HG03108 (cell line): ENCODE results near the gene KRTAP10-9.
"Not testable (repeated sequence)": the region's sequence is repeated elsewhere in the genome, so short reads cannot be mapped to it uniquely, and the experiment has no call there.

ENCODE experiments used
- ATAC-seq: cut with Tn5 transposase; IDR thresholded peaks from one replicate; pipeline ENCODE4 v1.9.1; 2021; ENCODE audit warnings: moderate library complexity; ENCODE audit not compliant: unreplicated experiment

KRTAP10-9 gene

GRCh38 chr21:44638506-44639330, 11.8 kb downstream of the KRTAP10-9 start:
- ATAC-seq = not testable (repeated sequence)

- ATAC-seq = no peak
Observed at GRCh38 chr21:44639331-44639655, 12.4 kb downstream of the KRTAP10-9 start.

- ATAC-seq = no peak
Observed at GRCh38 chr21:44640761-44641160, 13.9 kb downstream of the KRTAP10-9 start.

- no peak for ATAC-seq
Observed at GRCh38 chr21:44643741-44644310, 16.9 kb downstream of the KRTAP10-9 start.

DNA sequence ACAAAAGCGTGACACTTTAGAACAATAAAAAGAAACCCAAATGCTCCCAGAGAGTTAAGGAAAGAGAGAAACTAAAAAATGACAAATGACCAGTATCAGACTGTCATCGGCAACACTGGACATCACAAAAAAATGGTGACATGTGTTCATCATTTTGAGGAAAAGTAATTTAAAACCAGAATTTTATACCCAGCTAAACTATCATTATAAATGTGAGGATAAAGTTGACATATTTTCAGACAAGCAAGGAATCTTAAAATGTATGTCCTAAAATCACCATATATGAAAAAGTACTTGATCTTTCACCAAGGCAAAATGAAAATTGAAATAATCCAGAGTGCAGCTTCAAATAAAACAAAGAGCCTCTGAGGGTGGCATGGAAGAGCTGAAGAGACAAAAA, 18.0 kb downstream of the KRTAP10-9 start:
- ATAC-seq = no peak

DNA sequence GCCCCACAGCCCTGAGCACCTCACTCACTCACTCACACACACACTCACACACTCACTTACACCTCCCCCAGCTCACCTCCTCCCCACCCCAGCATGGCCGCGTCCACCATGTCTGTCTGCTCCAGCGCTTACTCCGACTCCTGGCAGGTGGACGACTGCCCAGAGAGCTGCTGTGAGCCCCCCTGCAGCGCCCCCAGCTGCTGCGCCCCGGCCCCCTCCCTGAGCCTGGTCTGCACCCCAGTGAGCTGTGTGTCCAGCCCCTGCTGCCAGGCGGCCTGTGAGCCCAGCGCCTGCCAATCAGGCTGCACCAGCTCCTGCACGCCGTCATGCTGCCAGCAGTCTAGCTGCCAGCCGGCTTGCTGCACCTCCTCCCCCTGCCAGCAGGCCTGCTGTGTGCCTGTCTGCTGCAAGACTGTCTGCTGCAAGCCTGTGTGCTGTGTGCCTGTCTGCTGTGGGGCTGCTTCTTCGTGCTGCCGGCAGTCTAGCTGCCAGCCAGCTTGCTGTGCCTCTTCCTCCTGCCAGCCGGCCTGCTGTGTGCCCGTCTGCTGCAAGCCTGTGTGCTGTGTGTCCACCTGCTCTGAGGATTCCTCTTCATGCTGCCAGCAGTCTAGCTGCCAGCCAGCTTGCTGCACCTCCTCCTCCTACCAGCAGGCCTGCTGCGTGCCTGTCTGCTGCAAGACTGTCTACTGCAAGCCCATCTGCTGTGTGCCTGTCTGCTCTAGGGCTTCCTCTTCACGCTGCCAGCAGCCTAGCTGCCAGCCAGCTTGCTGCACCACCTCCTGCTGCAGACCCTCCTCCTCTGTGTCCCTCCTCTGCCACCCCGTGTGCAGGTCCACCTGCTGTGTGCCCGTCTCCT, 19.7 kb downstream of the KRTAP10-9 start, which contains the start of gene KRTAP10-11:
TSS of gene KRTAP10-11 (plus strand) at position 49 of the 856 bp plus-strand sequence. CDS start at position 94, 45 bp downstream.
- ATAC-seq = not testable (repeated sequence)

GRCh38 chr21:44647222-44647552, 20.3 kb downstream of the KRTAP10-9 start:
- ATAC-seq = no peak

DNA sequence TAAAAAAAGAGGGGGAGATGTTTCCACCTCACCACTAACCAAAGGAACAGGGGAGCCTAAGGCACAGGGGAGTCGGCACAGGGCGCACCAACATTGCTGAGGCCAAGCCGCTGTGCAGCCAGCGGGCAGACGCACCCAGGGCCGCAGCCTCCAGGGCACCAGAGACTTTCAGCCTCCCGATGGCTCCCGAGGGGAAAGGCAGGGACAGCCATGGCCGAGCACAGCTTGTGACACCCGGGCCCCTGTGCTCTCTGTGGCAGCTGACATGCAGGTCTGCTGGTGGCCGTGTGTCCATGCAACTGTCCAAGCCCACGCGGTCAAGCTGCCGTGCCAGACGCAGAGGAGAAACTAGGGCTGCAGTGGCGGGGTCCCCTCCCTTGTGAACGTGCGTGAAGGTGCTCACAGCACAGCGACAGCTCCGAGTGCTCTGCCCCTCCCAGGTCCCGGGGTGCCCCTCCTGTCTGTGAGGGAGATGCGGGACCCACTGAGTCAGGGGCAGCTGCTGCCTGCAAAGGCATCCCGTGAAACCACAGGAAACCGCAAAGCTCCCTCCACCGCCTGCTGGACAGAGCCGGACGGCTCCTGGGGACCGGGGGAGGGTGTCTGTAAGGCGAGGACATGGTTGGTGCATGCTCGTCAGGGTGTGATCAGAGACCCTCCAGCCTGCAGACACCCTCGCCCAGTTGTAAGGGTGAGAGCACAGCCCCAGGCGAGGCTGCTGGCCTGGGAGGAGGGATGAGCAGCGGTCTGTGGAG, 21.8 kb downstream of the KRTAP10-9 start:
- no peak for ATAC-seq

GRCh38 chr21:44649521-44650100, 22.7 kb downstream of the KRTAP10-9 start:
- no peak for ATAC-seq

GRCh38 chr21:44650265-44650972, 23.5 kb downstream of the KRTAP10-9 start:
- ATAC-seq = no peak

- ATAC-seq = no peak
Observed at GRCh38 chr21:44650973-44651675, 24.2 kb downstream of the KRTAP10-9 start.

GRCh38 chr21:44653123-44653522, 26.2 kb downstream of the KRTAP10-9 start:
- ATAC-seq = no peak

DNA sequence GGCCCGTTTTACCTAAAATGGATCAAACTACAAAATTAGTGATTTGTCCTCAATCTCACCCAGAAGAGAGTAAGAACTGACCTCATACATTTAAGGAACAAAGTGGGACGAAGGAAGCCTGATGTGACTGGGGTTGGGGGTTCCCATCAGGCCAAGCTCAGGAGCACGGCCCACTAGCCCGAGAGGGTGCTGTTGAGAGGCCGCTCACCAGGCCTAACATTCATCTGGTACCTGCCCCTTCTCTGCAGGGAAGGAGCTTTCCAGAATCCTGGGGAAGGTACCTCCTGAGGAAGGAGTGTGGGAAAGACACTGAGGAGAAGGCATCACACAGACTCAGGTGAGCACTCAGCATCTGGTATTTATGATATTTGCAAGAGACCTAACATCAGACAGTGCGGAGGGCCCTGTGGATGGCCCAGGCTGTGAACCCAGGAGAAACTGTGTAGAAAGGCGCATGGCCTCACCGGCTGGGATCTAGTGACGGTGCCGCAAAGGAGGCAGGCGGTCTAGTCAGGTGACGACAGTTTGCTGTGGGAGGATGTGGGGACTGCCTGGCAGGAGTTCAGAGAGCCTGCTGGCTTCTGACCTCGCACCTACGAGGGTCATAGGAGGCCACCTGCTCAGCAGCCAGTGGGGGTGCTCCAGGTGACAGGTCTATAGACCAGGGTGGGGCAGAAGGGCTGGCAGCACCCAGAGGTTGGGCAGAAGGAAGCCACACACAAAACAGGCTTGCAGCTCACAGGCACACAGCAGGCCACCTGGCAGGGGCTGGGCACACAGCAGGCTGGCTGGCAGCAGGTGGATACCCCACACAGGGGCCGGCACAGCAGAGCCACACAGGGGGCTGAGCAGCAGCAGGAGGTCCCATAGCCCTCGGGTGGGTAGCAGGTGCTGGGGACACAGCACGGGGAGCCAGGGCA, 27.0 kb downstream of the KRTAP10-9 start:
- no peak for ATAC-seq

- ATAC-seq = no peak
Observed at GRCh38 chr21:44654576-44655175, 27.8 kb downstream of the KRTAP10-9 start, which contains the start of gene KRTAP12-4. Gene KRTAP12-4, minus strand, starts transcription at chr21:44654659. Its CDS starts 45 bp downstream, at chr21:44654614.

GRCh38 chr21:44656868-44657267, 30.0 kb downstream of the KRTAP10-9 start:
- no peak for ATAC-seq

GRCh38 chr21:44657635-44658540, 31.0 kb downstream of the KRTAP10-9 start, which contains the start of gene KRTAP12-3:
Gene KRTAP12-3, plus strand, starts transcription at chr21:44657932. Its CDS starts 48 bp downstream, at chr21:44657980.
- ATAC-seq = no peak

DNA sequence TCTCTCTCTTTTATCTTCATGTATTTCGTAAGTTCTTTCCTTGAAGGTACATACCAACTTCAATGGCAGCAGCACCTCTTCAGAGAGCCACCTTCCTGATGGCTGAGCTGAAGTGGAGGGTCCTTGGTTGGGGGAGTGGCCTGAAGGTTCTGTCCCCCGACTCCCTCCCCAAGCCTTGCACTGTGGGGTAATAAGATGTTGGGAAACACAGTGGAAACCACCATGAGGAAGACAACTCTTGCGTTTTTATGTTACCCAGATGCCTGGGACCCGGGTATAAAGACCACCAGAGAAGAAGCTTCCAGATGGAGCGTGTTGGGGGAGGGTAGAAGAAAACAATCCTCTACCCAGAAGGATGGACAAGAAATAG, 31.6 kb downstream of the KRTAP10-9 start:
- ATAC-seq = no peak
